Measurements from ENCODE around the gene SLC35A4. TPM values are rescaled to one million over a fixed set of nuclear protein-coding genes. Genes with fewer than 3 reads are reported as not detected.
"Not testable (repeated sequence)": the region's sequence is repeated elsewhere in the genome, so short reads cannot be mapped to it uniquely, and the experiment has no call there.

Gene SLC35A4
- total and polyA plus RNA-seq, 2 of the 13 experiments (the other 11 are each of a cell fraction or from before 2014, with no cell fraction given): 0.71 to 4.0 TPM

GRCh38 chr5:140591747-140592372 lies 27.2 kb downstream of the SLC35A4 start (continued):
- TF ChIP-seq BCL3 (CRISPR knock-in tag; IDR thresholded peaks at IDR 0.05): no peak
- no peak for TF ChIP-seq CHD4 (IDR thresholded peaks at IDR 0.05; ENCODE audit: borderline replicate concordance, low read length)
- TF ChIP-seq CHD2 (IDR thresholded peaks at IDR 0.05; ENCODE audit: low read depth, low read length): no peak
- TF ChIP-seq ZNF567 (CRISPR knock-in tag; IDR thresholded peaks at IDR 0.05; ENCODE audit: borderline replicate concordance): no peak

- H3K9me3 ChIP-seq (ENCODE audit: low read length); ATAC-seq; H3K9ac ChIP-seq (ENCODE audit: insufficient read depth, low read depth, low read length); POLR2A ChIA-PET; H3K36me3 ChIP-seq (replicated peaks in 1 of 2; ENCODE audit: control insufficient read depth in 1 of 2, insufficient read depth in 2 of 2, low read length in 2 of 2); CTCF ChIA-PET (ENCODE audit: low intra/inter-chr PET ratio, low total read pairs); H3K27ac ChIP-seq (ENCODE audit: extremely low read length, insufficient read depth, low read length); H3K27me3 ChIP-seq (ENCODE audit: control insufficient read depth in 1 of 2, insufficient read depth in 2 of 2, low read length in 2 of 2); H2AFZ ChIP-seq (ENCODE audit: low read length); H3K4me2 ChIP-seq (ENCODE audit: low read depth, low read length); intact Hi-C loops (cut with micrococcal nuclease; ENCODE audit: unreplicated experiment); FAIRE-seq; H4K20me1 ChIP-seq (ENCODE audit: insufficient read depth, low read length); H3K4me3 ChIP-seq (replicated peaks in 1 of 3; ENCODE audit: insufficient read depth in 1 of 3, low read depth in 2 of 3, low read length in 3 of 3); BruUV-seq (replicated peaks); H3K79me2 ChIP-seq (ENCODE audit: insufficient read depth, low read length); in situ Hi-C loops (cut with HindIII; ENCODE audit: extremely low pct_ligation_motif_present, low pct_unique_long_range_greater_than_20kb); DNase-seq (ENCODE audit: low spot score): not testable (repeated sequence)
- peak; percentile 77; the same call in 1 of the 2 replicates for TF ChIP-seq ZNF281 (CRISPR knock-in tag; IDR thresholded peaks at IDR 0.05; ENCODE audit: borderline replicate concordance)
- WGBS (ENCODE audit: low lambda C conversion rate): 60% methylated on average over 8 of the region's 14 CpGs
- H3K4me1 ChIP-seq (ENCODE audit: insufficient read depth, low read length): peaks cover 13% of the 10 kb centered on the region
Observed at GRCh38 chr5:140593070-140593469, 28.4 kb downstream of the SLC35A4 start.

Data from HepG2 (cell line).